NB4 (cell line): ENCODE data around the gene SPPL3.
"Not testable (repeated sequence)": the region's sequence is repeated elsewhere in the genome, so short reads cannot be mapped to it uniquely, and the experiment has no call there.

ENCODE experiments used
- CTCF ChIP-seq: IDR thresholded peaks from one replicate; pipeline ENCODE4 v1.5.1; 2012; ENCODE audit warnings: low read depth, low read length
- POLR2A ChIP-seq: IDR thresholded peaks from 2 replicates; pipeline ENCODE4 v1.6.1; 2011; ENCODE audit warnings: mild to moderate bottlenecking; ENCODE audit not compliant: insufficient read length; ENCODE audit errors: extremely low read depth
- TF ChIP-seq, protein P1 (sequence below): IDR thresholded peaks from 2 replicates; pipeline ENCODE4 v1.6.1; 2011; ENCODE audit warnings: low read depth, low read length

GRCh38 chr12:120792456-120792855 is 111.7 kb downstream of the SPPL3 start:
- TF ChIP-seq, protein P1, sequence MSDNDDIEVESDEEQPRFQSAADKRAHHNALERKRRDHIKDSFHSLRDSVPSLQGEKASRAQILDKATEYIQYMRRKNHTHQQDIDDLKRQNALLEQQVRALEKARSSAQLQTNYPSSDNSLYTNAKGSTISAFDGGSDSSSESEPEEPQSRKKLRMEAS: not testable (repeated sequence)
- TF ChIP-seq CTCF, POLR2A: not testable (repeated sequence)
